Inflammatory macrophage (primary cell): ENCODE results near the gene USP7.

Experiments used
- DNase-seq, 2 donors: peaks; one replicate each; pipeline ENCODE4 v3.0.0-alpha.2; 2020 to 2022

Gene USP7

DNA sequence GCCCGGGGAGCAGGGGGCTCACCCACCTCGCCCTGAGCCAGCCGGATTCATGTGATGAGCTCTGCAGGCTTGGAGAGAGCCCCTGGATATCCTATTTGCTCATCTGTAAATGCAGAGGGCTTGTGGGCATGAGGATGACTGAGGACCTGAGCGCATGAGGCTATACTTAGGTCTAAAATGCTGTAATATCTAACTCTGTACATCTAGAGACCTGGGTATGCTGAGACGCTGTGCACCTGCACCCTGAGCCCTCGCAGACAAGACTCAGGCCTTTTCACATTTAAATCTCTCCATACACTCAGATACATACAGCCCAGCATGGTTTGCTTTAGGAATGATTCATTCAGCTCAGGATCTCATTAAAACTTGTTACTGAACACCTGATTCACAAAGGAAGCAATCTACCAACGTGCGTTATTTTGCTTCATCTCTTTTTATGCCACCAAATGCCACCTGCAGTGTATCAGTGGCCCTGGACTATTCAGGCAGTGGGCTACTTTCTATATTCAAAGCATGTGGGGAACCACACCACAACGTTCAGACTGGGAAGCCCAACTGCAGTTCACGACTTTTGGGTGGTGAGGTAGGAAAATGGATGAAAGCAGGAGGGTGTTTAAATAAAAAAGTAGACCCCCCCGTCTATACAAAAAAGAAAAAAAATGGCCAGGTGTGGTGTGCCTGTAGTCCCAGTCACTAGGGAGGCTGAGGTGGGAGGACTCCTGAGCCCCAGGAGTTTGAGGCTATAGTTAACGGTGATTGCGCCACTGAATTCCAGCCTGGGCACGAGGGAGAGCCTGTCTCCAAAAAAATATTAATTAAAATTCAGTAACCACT is 12.0 kb downstream of the USP7 start:
- no peak for DNase-seq

DNA sequence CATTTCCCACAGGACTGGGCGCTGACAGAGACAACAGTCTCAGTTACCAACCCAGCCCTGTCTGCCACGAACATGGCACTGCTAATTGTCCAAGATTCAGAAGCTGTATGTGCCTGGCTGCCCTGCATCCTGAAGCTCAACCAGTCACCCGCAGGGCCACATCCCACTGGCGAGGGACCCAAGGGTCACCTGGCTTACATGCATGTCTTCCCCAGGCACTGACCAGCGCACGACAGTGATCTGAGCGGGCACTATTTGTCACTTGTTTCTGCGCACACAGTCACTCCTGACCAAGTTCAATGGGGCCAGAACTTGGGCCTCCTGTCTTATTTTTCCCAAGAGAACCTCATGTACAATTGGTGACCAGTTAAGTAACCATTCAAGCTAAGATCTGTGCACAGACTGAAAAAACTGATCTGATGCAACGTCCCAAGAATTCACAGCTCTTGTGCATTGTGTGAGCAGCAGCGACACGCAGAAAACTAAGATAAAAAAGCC is 13.1 kb downstream of the USP7 start:
- DNase-seq = no peak

DNA sequence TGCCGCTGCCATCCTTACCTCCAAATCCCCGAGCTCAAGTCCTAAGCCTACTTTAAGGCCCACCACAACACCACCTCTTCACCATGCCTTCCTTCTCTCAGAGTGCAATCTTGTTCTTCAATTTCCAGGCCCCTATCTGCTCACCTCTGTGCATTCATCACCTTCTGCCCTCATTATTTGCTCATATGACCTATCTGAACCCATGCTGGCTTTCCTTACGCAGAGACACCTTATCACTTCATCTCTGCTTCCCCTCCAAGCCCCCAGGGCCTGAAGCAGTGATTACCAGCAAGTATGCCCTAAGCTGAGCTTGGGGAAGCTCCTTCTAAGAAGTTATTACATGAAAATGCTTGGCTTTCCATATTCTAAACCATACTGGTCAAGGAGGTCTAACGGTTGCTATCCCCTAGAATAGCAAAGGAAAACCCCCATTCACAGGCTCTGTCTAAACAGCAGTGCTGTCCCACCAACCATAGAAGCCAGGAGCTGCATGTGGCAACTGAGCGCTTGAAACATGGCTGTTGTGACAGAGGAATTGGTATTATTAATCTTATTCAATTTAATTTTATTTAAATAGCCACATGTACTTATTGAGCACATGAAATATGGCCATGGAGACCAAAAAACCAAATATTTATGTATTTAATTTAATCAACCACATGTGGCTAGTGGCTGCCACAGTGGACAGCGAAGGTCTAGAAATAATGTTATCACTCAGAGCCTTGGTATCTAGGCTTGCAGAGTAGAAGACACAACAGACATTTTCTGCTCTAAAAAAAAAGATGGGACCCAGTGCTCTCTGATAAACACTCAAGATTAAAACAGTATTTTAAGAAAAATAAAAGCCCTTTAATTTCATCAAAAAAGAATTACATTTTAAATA is 13.9 kb downstream of the USP7 start:
- DNase-seq = no peak

DNA sequence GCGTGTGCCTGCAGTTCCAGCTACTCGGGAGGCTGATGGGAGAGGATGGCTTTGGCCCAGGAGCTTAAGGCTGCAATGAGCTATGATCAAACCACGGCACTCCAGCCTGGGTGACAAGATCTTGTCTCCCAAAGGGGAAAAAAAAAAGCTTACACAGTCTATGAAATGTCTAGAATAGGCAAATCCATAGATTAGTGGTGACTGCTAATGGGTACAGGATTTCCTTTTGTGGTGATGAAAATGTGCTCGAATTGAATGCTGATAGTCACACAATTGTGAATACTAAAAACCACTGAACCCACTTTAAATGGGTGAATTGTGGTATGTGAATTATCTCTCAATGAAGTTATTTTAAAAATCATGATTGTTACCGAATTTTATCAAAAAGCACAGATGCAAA is 14.9 kb downstream of the USP7 start:
- DNase-seq = no peak

- no peak for DNase-seq
These were observed 15.6 kb downstream of the USP7 start for GRCh38 chr16:8948069-8948593.

DNA sequence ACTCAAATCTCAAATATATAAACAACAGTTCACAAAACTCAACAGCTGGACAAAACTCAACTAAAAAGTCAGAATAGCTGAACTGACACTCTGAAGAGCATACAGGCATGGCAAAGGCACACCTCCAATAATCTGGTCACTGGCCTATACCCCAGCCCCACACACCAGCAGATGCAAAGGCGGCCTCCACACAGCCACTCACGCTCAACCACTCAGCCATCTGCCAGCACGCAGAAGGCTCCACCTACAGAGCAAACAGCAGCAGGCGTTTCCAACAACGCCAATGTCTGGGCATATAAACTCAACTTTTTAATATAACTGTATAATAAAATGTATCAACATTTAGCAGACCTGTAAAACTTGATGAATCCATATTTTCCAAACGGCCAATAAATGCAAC is 17.2 kb downstream of the USP7 start:
- no peak for DNase-seq

DNA sequence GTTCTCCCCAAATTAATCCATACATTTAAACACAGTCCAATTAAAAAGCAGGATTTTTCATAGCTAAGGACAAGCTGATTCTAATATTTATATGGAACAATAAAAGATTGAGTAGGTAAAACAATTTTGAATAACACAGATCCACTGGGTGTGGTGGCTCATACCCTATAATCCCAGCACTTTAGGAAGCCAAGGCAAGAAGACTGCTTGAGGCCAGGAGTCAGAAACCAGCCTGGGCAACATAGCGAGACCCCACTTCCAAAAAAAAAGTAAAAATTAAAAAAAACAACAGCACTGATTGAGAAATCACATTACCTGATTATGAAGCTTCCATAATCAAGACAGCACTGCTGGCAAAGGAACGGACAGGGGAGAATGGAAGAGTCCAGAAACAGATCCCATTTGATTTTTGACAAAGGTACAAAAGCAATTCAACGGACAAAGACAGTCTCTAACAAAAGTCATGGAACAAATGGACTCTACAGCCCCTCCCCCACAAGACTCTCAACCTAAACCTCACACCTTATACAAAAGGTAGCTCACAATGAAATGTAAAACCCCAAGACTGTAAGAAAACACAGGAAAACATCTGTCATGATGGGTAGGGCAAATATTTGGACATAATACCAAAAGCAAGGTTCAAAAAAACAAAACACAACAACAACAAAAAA is 17.9 kb downstream of the USP7 start:
- no peak for DNase-seq

DNA sequence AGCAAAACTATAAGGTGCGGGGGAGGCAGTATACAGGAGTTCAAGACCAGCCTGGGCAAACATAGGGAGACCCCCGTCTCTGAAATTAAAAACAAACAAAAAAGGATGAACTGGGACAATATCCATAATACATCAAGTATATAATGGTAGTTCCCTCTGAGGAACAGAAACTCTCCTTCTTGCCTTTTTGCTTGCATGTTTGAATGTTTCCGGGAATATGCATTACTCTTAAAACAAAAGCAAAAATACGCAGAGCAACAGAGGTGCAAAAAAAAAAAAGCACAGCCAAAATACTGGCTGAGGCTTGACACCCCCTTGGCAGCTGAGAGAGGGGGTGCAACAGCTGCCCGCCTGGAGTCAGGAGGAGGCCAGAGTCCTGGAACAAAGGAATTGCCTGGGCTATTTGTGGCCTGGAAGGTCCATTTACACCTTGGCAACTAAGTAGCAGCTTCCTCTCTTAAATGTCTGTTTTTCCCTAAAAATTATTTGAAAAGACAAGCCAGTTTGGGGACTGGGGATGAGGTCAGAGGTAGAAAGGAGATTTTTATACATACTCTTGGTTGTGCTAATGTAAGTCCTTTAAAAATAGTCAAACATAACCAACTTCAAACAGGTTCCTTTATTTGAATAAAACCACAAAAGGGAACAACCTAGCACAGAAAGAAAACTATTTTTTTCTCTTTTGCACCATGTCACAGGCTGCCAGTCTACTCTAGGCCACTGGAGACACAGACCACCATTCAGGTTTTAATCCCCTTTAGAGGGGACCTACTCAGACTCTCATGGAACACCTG is 19.5 kb downstream of the USP7 start:
- DNase-seq = peak; percentile 21 to 73

GRCh38 chr16:8943001-8943763 is 20.5 kb downstream of the USP7 start:
- DNase-seq = no peak

- DNase-seq = peak; percentile 47 to 84
These were observed 21.9 kb downstream of the USP7 start for GRCh38 chr16:8941718-8942344.

DNA sequence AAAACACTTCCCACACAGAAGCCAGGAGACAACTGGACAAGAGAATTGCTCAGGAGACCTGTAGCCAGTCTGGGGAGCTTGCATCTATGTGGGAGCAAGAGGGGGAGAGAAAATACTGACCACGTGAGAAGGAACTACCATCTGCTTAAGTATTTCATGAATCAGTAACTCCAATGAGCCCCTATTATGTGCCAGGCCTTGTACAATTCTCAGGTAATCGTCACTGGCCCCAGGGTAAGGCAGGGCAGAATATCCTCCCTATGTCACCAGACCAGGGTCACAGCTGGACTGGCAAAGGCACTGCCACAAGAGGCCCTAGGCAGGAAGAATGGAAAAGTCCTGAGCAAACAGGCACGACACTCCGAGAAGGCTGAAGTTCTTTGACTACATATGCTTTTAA is 25.9 kb downstream of the USP7 start:
- DNase-seq = no peak

DNA sequence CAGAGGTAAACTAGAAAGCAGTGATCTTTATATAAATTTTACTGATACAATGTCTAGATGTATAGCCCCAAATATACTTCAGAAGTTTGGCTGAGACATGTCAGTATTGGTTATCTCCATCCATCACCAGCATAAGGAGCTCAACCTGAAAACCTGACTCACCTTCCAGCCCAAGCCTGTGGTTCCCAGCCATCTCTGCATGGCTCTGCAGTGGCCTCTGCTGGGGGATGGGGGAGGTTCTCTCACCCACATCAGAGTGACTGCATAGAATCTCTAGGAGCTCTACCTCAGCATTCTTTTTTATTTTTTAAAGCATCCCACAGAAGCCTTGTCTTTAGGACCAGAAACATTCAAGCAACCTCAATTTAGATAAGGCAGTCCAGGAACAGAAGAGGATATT is 27.3 kb downstream of the USP7 start:
- DNase-seq = peak; percentile 24 to 40

- DNase-seq = peak in 1 of 2 donors; percentile 6
These were observed 27.7 kb downstream of the USP7 start for GRCh38 chr16:8935989-8936388.

GRCh38 chr16:8934601-8935000 is 29.1 kb downstream of the USP7 start:
- no peak for DNase-seq

- DNase-seq = peak in 1 of 2 donors; percentile 44
These were observed 31.8 kb downstream of the USP7 start for GRCh38 chr16:8931859-8932258.

DNA sequence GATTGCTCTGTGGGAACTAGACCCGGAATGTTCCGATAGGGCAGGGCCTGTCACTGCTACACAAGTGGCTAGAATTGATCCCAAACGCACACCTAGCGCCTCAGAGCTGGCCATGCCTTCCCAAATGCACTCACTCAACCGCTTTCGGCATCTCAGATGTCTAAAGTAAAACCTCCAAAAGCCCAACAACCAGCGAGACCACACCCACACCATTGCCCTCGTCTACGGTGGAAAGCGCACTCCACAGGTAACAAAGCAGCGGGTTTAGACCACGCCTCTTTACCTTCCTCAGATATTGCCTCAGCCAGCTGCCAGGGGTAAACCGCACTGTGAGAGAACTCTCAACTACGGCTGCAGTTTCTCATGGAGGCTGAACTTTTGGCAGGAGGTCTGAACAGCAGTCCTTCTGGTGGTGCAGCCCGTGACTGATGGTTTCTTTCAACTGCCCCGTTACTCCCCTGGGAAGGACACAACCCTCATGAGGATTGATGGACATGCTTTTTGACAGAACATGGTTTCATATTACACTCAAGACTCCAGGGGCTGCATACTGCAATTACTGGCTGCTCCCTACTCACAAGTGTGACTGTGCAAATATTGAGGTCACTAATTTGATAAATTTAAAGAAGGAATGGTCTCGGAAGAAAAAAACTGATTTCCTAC is 34.5 kb downstream of the USP7 start:
- DNase-seq = no peak

DNA sequence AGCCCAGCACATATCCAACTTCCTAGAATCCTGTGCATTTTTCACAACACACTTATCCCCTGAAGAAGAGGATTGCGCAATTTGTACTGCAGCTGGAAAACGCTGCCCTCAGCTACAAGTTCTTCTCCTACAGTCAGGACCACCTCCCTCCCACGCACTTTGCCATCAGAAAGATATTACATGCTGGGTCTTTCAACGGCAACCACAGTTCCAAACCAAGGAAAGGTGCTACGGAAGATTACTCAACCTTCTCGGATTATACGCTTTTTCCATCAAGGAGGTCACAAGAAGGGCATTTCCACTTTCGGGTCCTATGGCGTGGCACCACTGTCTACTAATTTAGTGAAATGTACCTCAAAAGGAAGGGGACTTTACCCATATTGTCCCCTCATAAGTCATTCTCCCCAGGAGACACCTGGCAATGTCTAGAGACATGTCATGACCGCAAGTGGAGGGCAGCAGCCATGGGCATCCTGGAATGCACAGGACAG is 35.2 kb downstream of the USP7 start:
- DNase-seq = peak; percentile 15 to 30

GRCh38 chr16:8926827-8927226 is 36.9 kb downstream of the USP7 start:
- no peak for DNase-seq

GRCh38 chr16:8925455-8925854 is 38.3 kb downstream of the USP7 start:
- DNase-seq = no peak

- DNase-seq = peak; percentile 7 to 29
These were observed 39.5 kb downstream of the USP7 start for GRCh38 chr16:8924214-8924613.
